ENCODE measurements around the gene VPS26C. TPM values are rescaled to one million over a fixed set of nuclear protein-coding genes. Genes with fewer than 3 reads are reported as not detected.

VPS26C gene
- total RNA-seq, 1 donor from 2014 or later, result 62.4 TPM

GRCh38 chr21:37202221-37203110 lies 64.7 kb downstream of the VPS26C start:
- no peak for DNase-seq (ENCODE audit: low read depth, low spot score)

- DNase-seq (ENCODE audit: low read depth, low spot score), result no peak
Measured at GRCh38 chr21:37200641-37201480, 66.3 kb downstream of the VPS26C start.

GRCh38 chr21:37199057-37199924 lies 67.8 kb downstream of the VPS26C start:
- no peak for DNase-seq (ENCODE audit: low read depth, low spot score)

GRCh38 chr21:37197746-37198145 lies 69.4 kb downstream of the VPS26C start:
- DNase-seq (ENCODE audit: low read depth, low spot score), result no peak

- no peak for DNase-seq (ENCODE audit: low read depth, low spot score)
Measured at GRCh38 chr21:37196847-37197246, 70.3 kb downstream of the VPS26C start.

- DNase-seq (ENCODE audit: low read depth, low spot score), result no peak
Measured at GRCh38 chr21:37195610-37196009, 71.5 kb downstream of the VPS26C start.

GRCh38 chr21:37195059-37195458 lies 72.1 kb downstream of the VPS26C start:
- no peak for DNase-seq (ENCODE audit: low read depth, low spot score)

GRCh38 chr21:37193676-37194075 lies 73.5 kb downstream of the VPS26C start:
- DNase-seq (ENCODE audit: low read depth, low spot score), result no peak

GRCh38 chr21:37193006-37193405 lies 74.1 kb downstream of the VPS26C start:
- no peak for DNase-seq (ENCODE audit: low read depth, low spot score)

GRCh38 chr21:37192019-37192418 lies 75.1 kb downstream of the VPS26C start:
- no peak for DNase-seq (ENCODE audit: low read depth, low spot score)

GRCh38 chr21:37188825-37189224 lies 78.3 kb downstream of the VPS26C start:
- no peak for DNase-seq (ENCODE audit: low read depth, low spot score)

GRCh38 chr21:37186983-37187382 lies 80.2 kb downstream of the VPS26C start:
- DNase-seq (ENCODE audit: low read depth, low spot score), result no peak

GRCh38 chr21:37184784-37185593 lies 82.1 kb downstream of the VPS26C start:
- DNase-seq (ENCODE audit: low read depth, low spot score), result no peak

- no peak for DNase-seq (ENCODE audit: low read depth, low spot score)
Measured at GRCh38 chr21:37183749-37184148, 83.4 kb downstream of the VPS26C start.

GRCh38 chr21:37182222-37182621 lies 84.9 kb downstream of the VPS26C start:
- DNase-seq (ENCODE audit: low read depth, low spot score), result no peak

GRCh38 chr21:37181059-37181458 lies 86.1 kb downstream of the VPS26C start:
- DNase-seq (ENCODE audit: low read depth, low spot score), result no peak

- DNase-seq (ENCODE audit: low read depth, low spot score), result no peak
Measured at GRCh38 chr21:37176716-37177115, 90.4 kb downstream of the VPS26C start.

All from pulmonary artery endothelial cell (primary cell).